HG03135 (cell line): Measurements from ENCODE around the gene MIS18A.

Source experiments
- ATAC-seq: cut with Tn5 transposase; IDR thresholded peaks from one replicate; pipeline ENCODE4 v1.9.1; 2021; ENCODE audit warnings: mild to moderate bottlenecking, moderate library complexity; ENCODE audit not compliant: unreplicated experiment

MIS18A gene

GRCh38 chr21:32256873-32257620 lies 21.8 kb downstream of the MIS18A start:
- no peak for ATAC-seq

GRCh38 chr21:32256251-32256650 lies 22.6 kb downstream of the MIS18A start:
- no peak for ATAC-seq

GRCh38 chr21:32253215-32253641 lies 25.6 kb downstream of the MIS18A start:
- ATAC-seq = no peak

GRCh38 chr21:32252136-32252535 lies 26.7 kb downstream of the MIS18A start:
- no peak for ATAC-seq

- ATAC-seq = no peak
These were observed 29.2 kb downstream of the MIS18A start for GRCh38 chr21:32249511-32250280.

- no peak for ATAC-seq
These were observed 30.0 kb downstream of the MIS18A start for GRCh38 chr21:32248571-32249461.

- no peak for ATAC-seq
These were observed 32.2 kb downstream of the MIS18A start for GRCh38 chr21:32246571-32247140.

- no peak for ATAC-seq
These were observed 32.9 kb downstream of the MIS18A start for GRCh38 chr21:32245971-32246370.

GRCh38 chr21:32240851-32241687 lies 37.8 kb downstream of the MIS18A start:
- ATAC-seq = no peak

- no peak for ATAC-seq
These were observed 39.3 kb downstream of the MIS18A start for GRCh38 chr21:32239551-32239950.

GRCh38 chr21:32238063-32238462 lies 40.8 kb downstream of the MIS18A start:
- ATAC-seq = no peak

- no peak for ATAC-seq
These were observed 41.8 kb downstream of the MIS18A start for GRCh38 chr21:32237021-32237420.

GRCh38 chr21:32233722-32234301 lies 45.0 kb downstream of the MIS18A start:
- ATAC-seq = no peak

GRCh38 chr21:32233055-32233546 lies 45.7 kb downstream of the MIS18A start:
- no peak for ATAC-seq

GRCh38 chr21:32226444-32226843 lies 52.4 kb downstream of the MIS18A start:
- no peak for ATAC-seq
